GM12892 (cell line): ENCODE data around the gene OSBPL3.

Source experiments
- POLR2A ChIP-seq: IDR thresholded peaks from 2 replicates; pipeline ENCODE4 v1.6.1; 2011; ENCODE audit warnings: low read depth, low read length, control low read depth
- POLR2AphosphoS5 ChIP-seq: IDR thresholded peaks from 2 replicates; pipeline ENCODE4 v1.6.1; 2011; ENCODE audit warnings: low read depth, low read length, control low read depth
- TAF1 ChIP-seq: IDR thresholded peaks from 2 replicates; pipeline ENCODE4 v1.6.1; 2011; ENCODE audit warnings: low read depth, mild to moderate bottlenecking, control low read depth, low read length, borderline replicate concordance

- TF ChIP-seq POLR2A (no peak), POLR2AphosphoS5 (no peak), TAF1 (no peak)
These were observed 167.6 kb downstream of the OSBPL3 start for GRCh38 chr7:24812305-24812945.
